GM23338 (cell line): ENCODE measurements around the gene ANKFN1. TPM values are rescaled to one million over a fixed set of nuclear protein-coding genes. Genes with fewer than 3 reads are reported as not detected.

Experiments
- ATAC-seq: fragments of 200-7000 bp; cut with Tn5 transposase; 3 replicates; pipeline ENCODE4 v1.9.1; 2020
- DNase-seq: peaks from one replicate; pipeline ENCODE4 v3.0.0-alpha.2; 2015; ENCODE audit warnings: low spot score
- H2AFZ ChIP-seq: fragments of 200-600 bp; sonication (generic); 2 replicates; pipeline ENCODE4 v1.8.0; 2016; ENCODE audit warnings: antibody characterized with exemption, mild to moderate bottlenecking, moderate library complexity
- H3F3A ChIP-seq: fragments of 200-600 bp; sonication (generic); replicated peaks from 2 replicates; pipeline ENCODE4 v1.8.0; 2017; ENCODE audit warnings: antibody characterized with exemption, mixed run types, low read depth
- H3K27ac ChIP-seq: fragments of 200-600 bp; sonication (generic); 2 replicates; pipeline ENCODE4 v1.6.1; 2016; ENCODE audit warnings: low read depth
- H3K27me3 ChIP-seq: fragments of 200-600 bp; sonication (generic); 2 replicates; pipeline ENCODE4 v1.8.0; 2016; ENCODE audit warnings: mild to moderate bottlenecking, mixed run types, moderate library complexity; ENCODE audit not compliant: insufficient read depth
- H3K36me3 ChIP-seq: fragments of 200-600 bp; sonication (generic); 2 replicates; pipeline ENCODE4 v1.8.0; 2016; ENCODE audit warnings: mild to moderate bottlenecking; ENCODE audit not compliant: insufficient read depth
- H3K4me1 ChIP-seq: fragments of 200-600 bp; sonication (generic); 2 replicates; pipeline ENCODE4 v1.8.0; 2016; ENCODE audit warnings: mild to moderate bottlenecking, moderate library complexity; ENCODE audit not compliant: insufficient read depth
- H3K4me2 ChIP-seq: fragments of 200-600 bp; sonication (generic); 2 replicates; pipeline ENCODE4 v1.7.1; 2017; ENCODE audit warnings: mixed run types
- H3K4me3 ChIP-seq: fragments of 200-600 bp; sonication (generic); 2 replicates; pipeline ENCODE4 v1.6.1; 2016; ENCODE audit warnings: mixed run types
- H3K79me2 ChIP-seq: fragments of 200-600 bp; sonication (generic); replicated peaks from 2 replicates; pipeline ENCODE4 v1.8.0; 2017; ENCODE audit warnings: mild to moderate bottlenecking; ENCODE audit not compliant: insufficient read depth
- H3K9me2 ChIP-seq: fragments of 200-600 bp; sonication (generic); 2 replicates; pipeline ENCODE4 v1.8.0; 2017; ENCODE audit not compliant: insufficient read depth
- H4K20me1 ChIP-seq: fragments of 200-600 bp; sonication (generic); replicated peaks from 2 replicates; pipeline ENCODE4 v1.8.0; 2017; ENCODE audit warnings: mild to moderate bottlenecking; ENCODE audit not compliant: insufficient read depth
- H3K27ac Mint-ChIP-seq: 2 replicates; pipeline ENCODE4 v1.8.0; 2020; ENCODE audit warnings: inconsistent platforms, mild to moderate bottlenecking, moderate library complexity, mixed read lengths
- H3K27me3 Mint-ChIP-seq: 3 replicates; pipeline ENCODE4 v1.8.0; 2022; ENCODE audit warnings: low read depth, mild to moderate bottlenecking, moderate library complexity, mixed read lengths, inconsistent platforms; ENCODE audit not compliant: insufficient read depth, poor library complexity
- H3K36me3 Mint-ChIP-seq: 3 replicates; pipeline ENCODE4 v1.8.0; 2021; ENCODE audit warnings: low read depth, mild to moderate bottlenecking, inconsistent platforms, moderate library complexity, mixed read lengths
- H3K4me1 Mint-ChIP-seq: 3 replicates; pipeline ENCODE4 v1.8.0; 2020; ENCODE audit warnings: mild to moderate bottlenecking, inconsistent platforms, mixed read lengths
- H3K4me3 Mint-ChIP-seq: 3 replicates; pipeline ENCODE4 v1.8.0; 2021; ENCODE audit warnings: moderate library complexity, mild to moderate bottlenecking, inconsistent platforms, mixed read lengths
- H3K9me3 Mint-ChIP-seq: 3 replicates; pipeline ENCODE4 v1.8.0; 2020; ENCODE audit warnings: moderate library complexity, mild to moderate bottlenecking, inconsistent platforms, mixed read lengths
- CREB1 ChIP-seq: fragments of 250-450 bp; sonication (Bioruptor Pico); IDR thresholded peaks from 2 replicates; pipeline ENCODE4 v1.5.0; 2020; ENCODE audit warnings: low read depth, mild to moderate bottlenecking, moderate library complexity
- EZH2 ChIP-seq: fragments of 200-600 bp; sonication (generic); IDR thresholded peaks from one replicate; pipeline ENCODE4 v1.8.0; 2017; ENCODE audit warnings: antibody characterized with exemption, mild to moderate bottlenecking, low read depth; ENCODE audit not compliant: unreplicated experiment
- EZH2phosphoT487 ChIP-seq: fragments of 200-600 bp; sonication (generic); IDR thresholded peaks from one replicate; pipeline ENCODE4 v1.8.1; 2018; ENCODE audit warnings: antibody characterized with exemption; ENCODE audit not compliant: unreplicated experiment
- JUNB ChIP-seq: IDR thresholded peaks from one replicate; pipeline ENCODE4 v1.6.1; 2016; ENCODE audit warnings: antibody characterized with exemption; ENCODE audit not compliant: unreplicated experiment
- NANOG ChIP-seq: IDR thresholded peaks from 2 replicates; pipeline ENCODE4 v1.6.1; 2016; ENCODE audit warnings: antibody characterized with exemption, borderline replicate concordance
- POLR2AphosphoS5 ChIP-seq: IDR thresholded peaks from 2 replicates; pipeline ENCODE4 v1.6.1; 2016; ENCODE audit warnings: antibody characterized with exemption, low read depth
- STAT1 ChIP-seq: IDR thresholded peaks from one replicate; pipeline ENCODE4 v1.6.1; 2016; ENCODE audit warnings: antibody characterized with exemption; ENCODE audit not compliant: unreplicated experiment
- ZNF114 ChIP-seq: fragments of 250-450 bp; sonication (Bioruptor Pico); IDR thresholded peaks from 2 replicates; pipeline ENCODE4 v1.5.0; 2020; ENCODE audit warnings: mild to moderate bottlenecking, moderate library complexity
- ZNF331 ChIP-seq: fragments of 250-450 bp; sonication (Bioruptor Pico); IDR thresholded peaks from 2 replicates; pipeline ENCODE4 v1.5.0; 2020; ENCODE audit warnings: low read depth, mild to moderate bottlenecking, moderate library complexity
- polyA plus RNA-seq: library from polyadenylated mRNA; unstranded; fragments of >200 nt; fragmentation: Nextera tagmentation; extraction: Ambion mirVana; gene quantifications from 2 replicates; pipeline ENCODE4 v1.2.1, GENCODE V29; 2016
- total RNA-seq: library from RNA; depleted of rRNA; stranded (reverse); fragments of >200 nt; shearing (Covaris generic); gene quantifications from 2 replicates; pipeline ENCODE4 v1.2.3, GENCODE V29; 2014
- TF ChIP-seq, protein P1 (sequence below): IDR thresholded peaks from 2 replicates; pipeline ENCODE4 v1.6.1; 2016; ENCODE audit warnings: antibody characterized with exemption
- TF ChIP-seq, protein P2 (sequence below), 2 experiments: fragments of 200-600 bp in 1 of 2; sonication (generic) in 1 of 2; conservative IDR thresholded peaks; 2 replicates each; pipeline versions ENCODE4 v1.5.1 to v1.6.1; 2016 to 2017; ENCODE audit warnings: antibody characterized with exemption in 2 of 2, low read depth in 2 of 2, mild to moderate bottlenecking in 2 of 2, moderate library complexity in 1 of 2
- TF ChIP-seq, protein P3 (sequence below): IDR thresholded peaks from one replicate; pipeline ENCODE4 v1.6.1; 2018; ENCODE audit warnings: antibody characterized with exemption; ENCODE audit not compliant: unreplicated experiment
- TF ChIP-seq, protein P4 (sequence below): fragments of 250-450 bp; sonication (Bioruptor Pico); IDR thresholded peaks from 2 replicates; pipeline ENCODE4 v1.5.0; 2020; ENCODE audit warnings: mild to moderate bottlenecking, moderate library complexity

The ANKFN1 gene
- total and polyA plus RNA-seq, 2 experiments from 2014 or later, result not detected

DNA sequence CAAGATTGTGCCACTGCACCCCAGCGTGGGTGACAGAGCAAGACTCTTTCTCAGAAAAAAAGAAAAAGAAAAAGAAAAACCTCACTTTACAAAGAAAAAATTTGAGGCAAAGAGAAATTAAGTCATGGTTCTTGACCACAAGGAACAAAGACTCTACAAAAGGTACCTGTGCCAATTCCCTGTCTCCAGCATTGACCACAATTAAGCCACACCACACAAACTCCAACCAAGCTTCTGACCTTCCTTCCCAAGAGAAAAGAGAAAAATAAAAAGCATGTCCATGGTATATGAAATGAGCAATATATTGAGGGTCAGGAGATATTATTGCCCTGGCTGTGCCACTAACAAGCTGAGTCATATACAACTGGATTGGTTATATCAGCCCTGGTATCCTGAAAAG lies 293.9 kb downstream of the ANKFN1 start:
- no peak overlapping the region for H3K4me3 ChIP-seq
- no peak overlapping the region for H2AFZ ChIP-seq
- H3K27ac ChIP-seq, result no peak overlapping the region
- no peaks in the 10 kb centered on the region for H3K27me3 ChIP-seq
- H3K4me1 ChIP-seq, result peaks cover 3% of the 10 kb centered on the region; the same call in 1 of the 2 replicates
- DNase-seq, result no peak
- Mint-ChIP-seq H3K9me3 (no peaks in the 10 kb centered on the region), H3K36me3 (no peaks in the 10 kb centered on the region), H3K27me3 (peaks cover 5% of the 10 kb centered on the region), H3K4me3 (no peak overlapping the region), H3K4me1 (no peaks in the 10 kb centered on the region), H3K27ac (no peak overlapping the region)
- ATAC-seq, result no peak
- H3K79me2 ChIP-seq, result no peaks in the 10 kb centered on the region
- no peaks in the 10 kb centered on the region for H3K9me2 ChIP-seq
- no peaks in the 10 kb centered on the region for H3K36me3 ChIP-seq
- H3K4me2 ChIP-seq, result no peak overlapping the region
- H4K20me1 ChIP-seq, result no peaks in the 10 kb centered on the region
- H3F3A ChIP-seq, result no peaks in the 10 kb centered on the region
- TF ChIP-seq, protein P1, sequence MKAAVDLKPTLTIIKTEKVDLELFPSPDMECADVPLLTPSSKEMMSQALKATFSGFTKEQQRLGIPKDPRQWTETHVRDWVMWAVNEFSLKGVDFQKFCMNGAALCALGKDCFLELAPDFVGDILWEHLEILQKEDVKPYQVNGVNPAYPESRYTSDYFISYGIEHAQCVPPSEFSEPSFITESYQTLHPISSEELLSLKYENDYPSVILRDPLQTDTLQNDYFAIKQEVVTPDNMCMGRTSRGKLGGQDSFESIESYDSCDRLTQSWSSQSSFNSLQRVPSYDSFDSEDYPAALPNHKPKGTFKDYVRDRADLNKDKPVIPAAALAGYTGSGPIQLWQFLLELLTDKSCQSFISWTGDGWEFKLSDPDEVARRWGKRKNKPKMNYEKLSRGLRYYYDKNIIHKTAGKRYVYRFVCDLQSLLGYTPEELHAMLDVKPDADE, result no peak
- TF ChIP-seq JUNB, result no peak
- no peak for TF ChIP-seq EZH2phosphoT487
- TF ChIP-seq, protein P2, sequence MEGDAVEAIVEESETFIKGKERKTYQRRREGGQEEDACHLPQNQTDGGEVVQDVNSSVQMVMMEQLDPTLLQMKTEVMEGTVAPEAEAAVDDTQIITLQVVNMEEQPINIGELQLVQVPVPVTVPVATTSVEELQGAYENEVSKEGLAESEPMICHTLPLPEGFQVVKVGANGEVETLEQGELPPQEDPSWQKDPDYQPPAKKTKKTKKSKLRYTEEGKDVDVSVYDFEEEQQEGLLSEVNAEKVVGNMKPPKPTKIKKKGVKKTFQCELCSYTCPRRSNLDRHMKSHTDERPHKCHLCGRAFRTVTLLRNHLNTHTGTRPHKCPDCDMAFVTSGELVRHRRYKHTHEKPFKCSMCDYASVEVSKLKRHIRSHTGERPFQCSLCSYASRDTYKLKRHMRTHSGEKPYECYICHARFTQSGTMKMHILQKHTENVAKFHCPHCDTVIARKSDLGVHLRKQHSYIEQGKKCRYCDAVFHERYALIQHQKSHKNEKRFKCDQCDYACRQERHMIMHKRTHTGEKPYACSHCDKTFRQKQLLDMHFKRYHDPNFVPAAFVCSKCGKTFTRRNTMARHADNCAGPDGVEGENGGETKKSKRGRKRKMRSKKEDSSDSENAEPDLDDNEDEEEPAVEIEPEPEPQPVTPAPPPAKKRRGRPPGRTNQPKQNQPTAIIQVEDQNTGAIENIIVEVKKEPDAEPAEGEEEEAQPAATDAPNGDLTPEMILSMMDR (conservative IDR thresholded peaks at IDR 0.05; ENCODE audit: low read depth in 2 of 2), result no peak
- TF ChIP-seq NANOG, result no peak
- TF ChIP-seq STAT1, result no peak
- TF ChIP-seq, protein P3, sequence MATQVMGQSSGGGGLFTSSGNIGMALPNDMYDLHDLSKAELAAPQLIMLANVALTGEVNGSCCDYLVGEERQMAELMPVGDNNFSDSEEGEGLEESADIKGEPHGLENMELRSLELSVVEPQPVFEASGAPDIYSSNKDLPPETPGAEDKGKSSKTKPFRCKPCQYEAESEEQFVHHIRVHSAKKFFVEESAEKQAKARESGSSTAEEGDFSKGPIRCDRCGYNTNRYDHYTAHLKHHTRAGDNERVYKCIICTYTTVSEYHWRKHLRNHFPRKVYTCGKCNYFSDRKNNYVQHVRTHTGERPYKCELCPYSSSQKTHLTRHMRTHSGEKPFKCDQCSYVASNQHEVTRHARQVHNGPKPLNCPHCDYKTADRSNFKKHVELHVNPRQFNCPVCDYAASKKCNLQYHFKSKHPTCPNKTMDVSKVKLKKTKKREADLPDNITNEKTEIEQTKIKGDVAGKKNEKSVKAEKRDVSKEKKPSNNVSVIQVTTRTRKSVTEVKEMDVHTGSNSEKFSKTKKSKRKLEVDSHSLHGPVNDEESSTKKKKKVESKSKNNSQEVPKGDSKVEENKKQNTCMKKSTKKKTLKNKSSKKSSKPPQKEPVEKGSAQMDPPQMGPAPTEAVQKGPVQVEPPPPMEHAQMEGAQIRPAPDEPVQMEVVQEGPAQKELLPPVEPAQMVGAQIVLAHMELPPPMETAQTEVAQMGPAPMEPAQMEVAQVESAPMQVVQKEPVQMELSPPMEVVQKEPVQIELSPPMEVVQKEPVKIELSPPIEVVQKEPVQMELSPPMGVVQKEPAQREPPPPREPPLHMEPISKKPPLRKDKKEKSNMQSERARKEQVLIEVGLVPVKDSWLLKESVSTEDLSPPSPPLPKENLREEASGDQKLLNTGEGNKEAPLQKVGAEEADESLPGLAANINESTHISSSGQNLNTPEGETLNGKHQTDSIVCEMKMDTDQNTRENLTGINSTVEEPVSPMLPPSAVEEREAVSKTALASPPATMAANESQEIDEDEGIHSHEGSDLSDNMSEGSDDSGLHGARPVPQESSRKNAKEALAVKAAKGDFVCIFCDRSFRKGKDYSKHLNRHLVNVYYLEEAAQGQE, result no peak
- TF ChIP-seq CREB1 (CRISPR knock-in tag), result no peak
- no peak for TF ChIP-seq ZNF114 (CRISPR knock-in tag)
- no peak for TF ChIP-seq ZNF331 (CRISPR knock-in tag)
- TF ChIP-seq POLR2AphosphoS5, result no peak
- no peak for TF ChIP-seq EZH2
- TF ChIP-seq, protein P4, sequence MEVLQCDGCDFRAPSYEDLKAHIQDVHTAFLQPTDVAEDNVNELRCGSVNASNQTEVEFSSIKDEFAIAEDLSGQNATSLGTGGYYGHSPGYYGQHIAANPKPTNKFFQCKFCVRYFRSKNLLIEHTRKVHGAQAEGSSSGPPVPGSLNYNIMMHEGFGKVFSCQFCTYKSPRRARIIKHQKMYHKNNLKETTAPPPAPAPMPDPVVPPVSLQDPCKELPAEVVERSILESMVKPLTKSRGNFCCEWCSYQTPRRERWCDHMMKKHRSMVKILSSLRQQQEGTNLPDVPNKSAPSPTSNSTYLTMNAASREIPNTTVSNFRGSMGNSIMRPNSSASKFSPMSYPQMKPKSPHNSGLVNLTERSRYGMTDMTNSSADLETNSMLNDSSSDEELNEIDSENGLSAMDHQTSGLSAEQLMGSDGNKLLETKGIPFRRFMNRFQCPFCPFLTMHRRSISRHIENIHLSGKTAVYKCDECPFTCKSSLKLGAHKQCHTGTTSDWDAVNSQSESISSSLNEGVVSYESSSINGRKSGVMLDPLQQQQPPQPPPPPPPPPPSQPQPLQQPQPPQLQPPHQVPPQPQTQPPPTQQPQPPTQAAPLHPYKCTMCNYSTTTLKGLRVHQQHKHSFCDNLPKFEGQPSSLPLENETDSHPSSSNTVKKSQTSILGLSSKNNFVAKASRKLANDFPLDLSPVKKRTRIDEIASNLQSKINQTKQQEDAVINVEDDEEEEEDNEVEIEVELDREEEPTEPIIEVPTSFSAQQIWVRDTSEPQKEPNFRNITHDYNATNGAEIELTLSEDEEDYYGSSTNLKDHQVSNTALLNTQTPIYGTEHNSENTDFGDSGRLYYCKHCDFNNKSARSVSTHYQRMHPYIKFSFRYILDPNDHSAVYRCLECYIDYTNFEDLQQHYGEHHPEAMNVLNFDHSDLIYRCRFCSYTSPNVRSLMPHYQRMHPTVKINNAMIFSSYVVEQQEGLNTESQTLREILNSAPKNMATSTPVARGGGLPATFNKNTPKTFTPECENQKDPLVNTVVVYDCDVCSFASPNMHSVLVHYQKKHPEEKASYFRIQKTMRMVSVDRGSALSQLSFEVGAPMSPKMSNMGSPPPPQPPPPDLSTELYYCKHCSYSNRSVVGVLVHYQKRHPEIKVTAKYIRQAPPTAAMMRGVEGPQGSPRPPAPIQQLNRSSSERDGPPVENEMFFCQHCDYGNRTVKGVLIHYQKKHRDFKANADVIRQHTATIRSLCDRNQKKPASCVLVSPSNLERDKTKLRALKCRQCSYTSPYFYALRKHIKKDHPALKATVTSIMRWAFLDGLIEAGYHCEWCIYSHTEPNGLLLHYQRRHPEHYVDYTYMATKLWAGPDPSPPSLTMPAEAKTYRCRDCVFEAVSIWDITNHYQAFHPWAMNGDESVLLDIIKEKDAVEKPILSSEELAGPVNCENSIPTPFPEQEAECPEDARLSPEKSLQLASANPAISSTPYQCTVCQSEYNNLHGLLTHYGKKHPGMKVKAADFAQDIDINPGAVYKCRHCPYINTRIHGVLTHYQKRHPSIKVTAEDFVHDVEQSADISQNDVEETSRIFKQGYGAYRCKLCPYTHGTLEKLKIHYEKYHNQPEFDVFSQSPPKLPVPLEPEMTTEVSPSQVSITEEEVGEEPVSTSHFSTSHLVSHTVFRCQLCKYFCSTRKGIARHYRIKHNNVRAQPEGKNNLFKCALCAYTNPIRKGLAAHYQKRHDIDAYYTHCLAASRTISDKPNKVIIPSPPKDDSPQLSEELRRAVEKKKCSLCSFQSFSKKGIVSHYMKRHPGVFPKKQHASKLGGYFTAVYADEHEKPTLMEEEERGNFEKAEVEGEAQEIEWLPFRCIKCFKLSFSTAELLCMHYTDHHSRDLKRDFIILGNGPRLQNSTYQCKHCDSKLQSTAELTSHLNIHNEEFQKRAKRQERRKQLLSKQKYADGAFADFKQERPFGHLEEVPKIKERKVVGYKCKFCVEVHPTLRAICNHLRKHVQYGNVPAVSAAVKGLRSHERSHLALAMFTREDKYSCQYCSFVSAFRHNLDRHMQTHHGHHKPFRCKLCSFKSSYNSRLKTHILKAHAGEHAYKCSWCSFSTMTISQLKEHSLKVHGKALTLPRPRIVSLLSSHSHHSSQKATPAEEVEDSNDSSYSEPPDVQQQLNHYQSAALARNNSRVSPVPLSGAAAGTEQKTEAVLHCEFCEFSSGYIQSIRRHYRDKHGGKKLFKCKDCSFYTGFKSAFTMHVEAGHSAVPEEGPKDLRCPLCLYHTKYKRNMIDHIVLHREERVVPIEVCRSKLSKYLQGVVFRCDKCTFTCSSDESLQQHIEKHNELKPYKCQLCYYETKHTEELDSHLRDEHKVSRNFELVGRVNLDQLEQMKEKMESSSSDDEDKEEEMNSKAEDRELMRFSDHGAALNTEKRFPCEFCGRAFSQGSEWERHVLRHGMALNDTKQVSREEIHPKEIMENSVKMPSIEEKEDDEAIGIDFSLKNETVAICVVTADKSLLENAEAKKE (CRISPR knock-in tag), result no peak
